Neural cell (in vitro differentiated cells): ENCODE data around the gene ENG. TPM values are rescaled to one million over a fixed set of nuclear protein-coding genes. Genes with fewer than 3 reads are reported as not detected.

Experiments used
- H2AFZ ChIP-seq: fragments of 200-600, 300-800 bp; sonication (generic), shearing (Covaris generic); 2 replicates; pipeline ENCODE4 v1.6.0; 2014; ENCODE audit warnings: low read depth, mild to moderate bottlenecking, antibody characterized with exemption, low read length, moderate library complexity
- H3F3A ChIP-seq: fragments of 200-600 bp; shearing (Covaris generic); 2 replicates; pipeline ENCODE4 v1.6.1; 2016; ENCODE audit warnings: mild to moderate bottlenecking, moderate library complexity, mixed read lengths, antibody characterized with exemption, low read length; ENCODE audit not compliant: insufficient read depth, poor library complexity, severe bottlenecking
- H3K27ac ChIP-seq: fragments of 200-600, 300-800 bp; sonication (generic), shearing (Covaris generic); 2 replicates; pipeline ENCODE4 v1.5.1; 2014; ENCODE audit warnings: mild to moderate bottlenecking, low read length, moderate library complexity
- H3K27me3 ChIP-seq: fragments of 300-800, 200-600 bp; sonication (generic), shearing (Covaris generic); 2 replicates; pipeline ENCODE4 v1.6.0; 2014; ENCODE audit warnings: mild to moderate bottlenecking, low read depth, low read length, moderate library complexity; ENCODE audit not compliant: insufficient read depth
- H3K36me3 ChIP-seq: fragments of 300-800, 200-600 bp; sonication (generic), shearing (Covaris generic); 2 replicates; pipeline ENCODE4 v1.5.1; 2014; ENCODE audit warnings: mild to moderate bottlenecking, antibody characterized with exemption, low read length, moderate library complexity; ENCODE audit not compliant: insufficient read depth
- H3K4me2 ChIP-seq: fragments of 300-800, 200-600 bp; sonication (generic), shearing (Covaris generic); 2 replicates; pipeline ENCODE4 v1.6.0; 2014; ENCODE audit warnings: mild to moderate bottlenecking, low read length
- H3K4me3 ChIP-seq: fragments of 300-800, 200-600 bp; sonication (generic), shearing (Covaris generic); 2 replicates; pipeline ENCODE4 v1.5.1; 2014; ENCODE audit warnings: mild to moderate bottlenecking, low read length, moderate library complexity
- H3K79me2 ChIP-seq: fragments of 200-600 bp; shearing (Covaris generic); replicated peaks from 2 replicates; pipeline ENCODE4 v1.6.0; 2014; ENCODE audit warnings: mild to moderate bottlenecking, low read length, moderate library complexity; ENCODE audit not compliant: insufficient read depth
- H3K9ac ChIP-seq: fragments of 300-800, 200-600 bp; sonication (generic), shearing (Covaris generic); 2 replicates; pipeline ENCODE4 v1.6.1; 2016; ENCODE audit warnings: mild to moderate bottlenecking, low read length, mixed read lengths
- H3K9me2 ChIP-seq: fragments of 200-600 bp; shearing (Covaris generic); 2 replicates; pipeline ENCODE4 v1.6.1; 2016; ENCODE audit warnings: mild to moderate bottlenecking, low read length, mixed read lengths; ENCODE audit not compliant: insufficient read depth
- H3K9me3 ChIP-seq: fragments of 200-600, 300-800 bp; sonication (generic), shearing (Covaris generic); 2 replicates; pipeline ENCODE4 v1.6.1; 2016; ENCODE audit warnings: mild to moderate bottlenecking, mixed run types, low read length, moderate library complexity, mixed read lengths
- H4K20me1 ChIP-seq: fragments of 200-600 bp; shearing (Covaris generic); 2 replicates; pipeline ENCODE4 v1.6.1; 2016; ENCODE audit warnings: mild to moderate bottlenecking, mixed run types; ENCODE audit not compliant: insufficient read depth
- EP300 ChIP-seq: fragments of 450-650 bp; conservative IDR thresholded peaks from 2 replicates; pipeline ENCODE4 v1.6.1; 2014; ENCODE audit warnings: antibody characterized with exemption, mild to moderate bottlenecking, moderate library complexity; ENCODE audit not compliant: poor library complexity, severe bottlenecking
- EZH2 ChIP-seq: fragments of 200-600, 300-800 bp; shearing (Covaris generic), sonication (generic); IDR thresholded peaks from 2 replicates; pipeline ENCODE4 v1.6.1; 2014; ENCODE audit warnings: antibody characterized with exemption, low read length, borderline replicate concordance, mild to moderate bottlenecking; ENCODE audit not compliant: insufficient read depth, poor library complexity, severe bottlenecking
- MXI1 ChIP-seq: fragments of 450-650 bp; conservative IDR thresholded peaks from 2 replicates; pipeline ENCODE4 v1.6.1; 2014; ENCODE audit warnings: antibody characterized with exemption, mild to moderate bottlenecking; ENCODE audit not compliant: poor library complexity, severe bottlenecking
- POLR2AphosphoS5 ChIP-seq: IDR thresholded peaks from 2 replicates; pipeline ENCODE4 v1.6.1; 2012
- RAD21 ChIP-seq: fragments of 450-650 bp; conservative IDR thresholded peaks from 2 replicates; pipeline ENCODE4 v1.6.1; 2014; ENCODE audit warnings: antibody characterized with exemption, mild to moderate bottlenecking, moderate library complexity
- SMC3 ChIP-seq: fragments of 450-650 bp; conservative IDR thresholded peaks from 2 replicates; pipeline ENCODE4 v1.6.1; 2014; ENCODE audit warnings: antibody characterized with exemption, mild to moderate bottlenecking, moderate library complexity; ENCODE audit not compliant: poor library complexity
- TAF1 ChIP-seq: IDR thresholded peaks from 2 replicates; pipeline ENCODE4 v1.6.1; 2012; ENCODE audit warnings: low read depth
- polyA plus RNA-seq: library from polyadenylated mRNA; depleted of rRNA; stranded (reverse); fragments of >200 nt; gene quantifications from 2 replicates; pipeline ENCODE4 v1.2.3, GENCODE V29; 2014
- TF ChIP-seq, protein P1 (sequence below): IDR thresholded peaks from 2 replicates; pipeline ENCODE4 v1.6.1; 2012; ENCODE audit warnings: borderline replicate concordance
- TF ChIP-seq, protein P2 (sequence below): fragments of 450-650 bp; IDR thresholded peaks from 2 replicates; pipeline ENCODE4 v1.5.1; 2014; ENCODE audit warnings: antibody characterized with exemption, mild to moderate bottlenecking, moderate library complexity; ENCODE audit not compliant: poor library complexity, severe bottlenecking

Gene ENG
- polyA plus RNA-seq, 1 donor from 2014 or later: not detected

DNA sequence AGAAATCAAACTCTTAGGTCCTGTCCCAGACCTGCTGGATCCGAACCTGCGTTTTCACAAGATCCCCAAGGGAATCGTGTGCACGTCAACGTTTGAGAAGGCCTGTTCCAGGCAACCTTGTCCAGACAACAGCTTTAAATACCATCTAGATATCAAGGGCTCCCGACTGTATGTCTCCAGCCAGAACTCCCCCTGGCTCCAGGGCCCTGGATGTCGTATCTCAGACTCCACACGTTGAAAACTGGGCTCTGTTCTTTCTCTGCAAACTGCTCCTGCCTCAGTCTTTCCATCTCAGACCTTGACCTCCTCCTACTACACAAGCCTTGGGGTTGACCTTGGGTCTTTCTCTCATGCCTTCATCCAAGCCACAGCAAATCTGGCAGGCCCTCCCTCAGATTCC is 5.8 kb upstream of the ENG start:
- TF ChIP-seq, protein P1, sequence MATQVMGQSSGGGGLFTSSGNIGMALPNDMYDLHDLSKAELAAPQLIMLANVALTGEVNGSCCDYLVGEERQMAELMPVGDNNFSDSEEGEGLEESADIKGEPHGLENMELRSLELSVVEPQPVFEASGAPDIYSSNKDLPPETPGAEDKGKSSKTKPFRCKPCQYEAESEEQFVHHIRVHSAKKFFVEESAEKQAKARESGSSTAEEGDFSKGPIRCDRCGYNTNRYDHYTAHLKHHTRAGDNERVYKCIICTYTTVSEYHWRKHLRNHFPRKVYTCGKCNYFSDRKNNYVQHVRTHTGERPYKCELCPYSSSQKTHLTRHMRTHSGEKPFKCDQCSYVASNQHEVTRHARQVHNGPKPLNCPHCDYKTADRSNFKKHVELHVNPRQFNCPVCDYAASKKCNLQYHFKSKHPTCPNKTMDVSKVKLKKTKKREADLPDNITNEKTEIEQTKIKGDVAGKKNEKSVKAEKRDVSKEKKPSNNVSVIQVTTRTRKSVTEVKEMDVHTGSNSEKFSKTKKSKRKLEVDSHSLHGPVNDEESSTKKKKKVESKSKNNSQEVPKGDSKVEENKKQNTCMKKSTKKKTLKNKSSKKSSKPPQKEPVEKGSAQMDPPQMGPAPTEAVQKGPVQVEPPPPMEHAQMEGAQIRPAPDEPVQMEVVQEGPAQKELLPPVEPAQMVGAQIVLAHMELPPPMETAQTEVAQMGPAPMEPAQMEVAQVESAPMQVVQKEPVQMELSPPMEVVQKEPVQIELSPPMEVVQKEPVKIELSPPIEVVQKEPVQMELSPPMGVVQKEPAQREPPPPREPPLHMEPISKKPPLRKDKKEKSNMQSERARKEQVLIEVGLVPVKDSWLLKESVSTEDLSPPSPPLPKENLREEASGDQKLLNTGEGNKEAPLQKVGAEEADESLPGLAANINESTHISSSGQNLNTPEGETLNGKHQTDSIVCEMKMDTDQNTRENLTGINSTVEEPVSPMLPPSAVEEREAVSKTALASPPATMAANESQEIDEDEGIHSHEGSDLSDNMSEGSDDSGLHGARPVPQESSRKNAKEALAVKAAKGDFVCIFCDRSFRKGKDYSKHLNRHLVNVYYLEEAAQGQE: no peak
- TF ChIP-seq SMC3: no peak
- TF ChIP-seq MXI1: no peak
- TF ChIP-seq EZH2: no peak
- no peak for TF ChIP-seq POLR2AphosphoS5
- TF ChIP-seq, protein P2, sequence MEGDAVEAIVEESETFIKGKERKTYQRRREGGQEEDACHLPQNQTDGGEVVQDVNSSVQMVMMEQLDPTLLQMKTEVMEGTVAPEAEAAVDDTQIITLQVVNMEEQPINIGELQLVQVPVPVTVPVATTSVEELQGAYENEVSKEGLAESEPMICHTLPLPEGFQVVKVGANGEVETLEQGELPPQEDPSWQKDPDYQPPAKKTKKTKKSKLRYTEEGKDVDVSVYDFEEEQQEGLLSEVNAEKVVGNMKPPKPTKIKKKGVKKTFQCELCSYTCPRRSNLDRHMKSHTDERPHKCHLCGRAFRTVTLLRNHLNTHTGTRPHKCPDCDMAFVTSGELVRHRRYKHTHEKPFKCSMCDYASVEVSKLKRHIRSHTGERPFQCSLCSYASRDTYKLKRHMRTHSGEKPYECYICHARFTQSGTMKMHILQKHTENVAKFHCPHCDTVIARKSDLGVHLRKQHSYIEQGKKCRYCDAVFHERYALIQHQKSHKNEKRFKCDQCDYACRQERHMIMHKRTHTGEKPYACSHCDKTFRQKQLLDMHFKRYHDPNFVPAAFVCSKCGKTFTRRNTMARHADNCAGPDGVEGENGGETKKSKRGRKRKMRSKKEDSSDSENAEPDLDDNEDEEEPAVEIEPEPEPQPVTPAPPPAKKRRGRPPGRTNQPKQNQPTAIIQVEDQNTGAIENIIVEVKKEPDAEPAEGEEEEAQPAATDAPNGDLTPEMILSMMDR: no peak
- TF ChIP-seq EP300: no peak
- TF ChIP-seq TAF1: no peak
- no peak for TF ChIP-seq RAD21
- Histone ChIP-seq H3K9ac (no peak overlapping the region), H3K27ac (no peak overlapping the region), H3K4me3 (no peak overlapping the region), H3K79me2 (no peaks in the 10 kb centered on the region), H3K36me3 (no peaks in the 10 kb centered on the region), H3K4me2 (no peak overlapping the region), H3F3A (no peaks in the 10 kb centered on the region), H3K9me3 (no peaks in the 10 kb centered on the region), H3K9me2 (no peaks in the 10 kb centered on the region), H3K27me3 (no peaks in the 10 kb centered on the region), H4K20me1 (no peaks in the 10 kb centered on the region), H2AFZ (no peak overlapping the region)

DNA sequence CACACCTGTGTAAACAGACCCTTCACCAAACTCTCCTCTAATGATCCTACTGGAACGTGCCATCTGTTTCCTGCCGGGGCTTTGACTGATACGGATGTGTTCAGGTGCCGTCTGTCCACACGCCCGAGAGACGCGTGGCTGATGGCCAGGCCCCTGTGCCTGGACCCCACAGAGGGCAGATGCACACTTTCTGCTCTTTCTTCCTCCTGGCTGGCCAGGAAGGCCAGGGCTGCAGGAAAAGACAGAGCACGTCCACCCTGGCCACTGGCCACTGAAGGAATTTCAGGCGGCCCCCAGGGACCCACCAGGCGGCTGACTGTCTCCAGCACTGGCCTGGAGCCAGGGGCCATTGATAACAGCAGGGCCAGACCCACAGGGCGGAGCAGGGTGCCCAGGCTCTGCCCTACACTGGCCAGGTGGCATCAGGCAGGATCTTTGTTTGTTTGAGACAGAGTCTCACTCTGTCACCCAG is 3.6 kb upstream of the ENG start:
- no peak overlapping the region for H2AFZ ChIP-seq
- no peak overlapping the region for H3K4me2 ChIP-seq
- no peak overlapping the region for H3K9ac ChIP-seq
- no peaks in the 10 kb centered on the region for H3K36me3 ChIP-seq
- no peaks in the 10 kb centered on the region for H3K27me3 ChIP-seq
- no peaks in the 10 kb centered on the region for H3K9me2 ChIP-seq
- H4K20me1 ChIP-seq: no peaks in the 10 kb centered on the region
- TF ChIP-seq SMC3 (no peak), POLR2AphosphoS5 (no peak), TAF1 (no peak), EP300 (no peak), EZH2 (no peak), RAD21 (no peak), MXI1 (no peak)
- TF ChIP-seq, protein P1: no peak
- TF ChIP-seq, protein P2: no peak
- no peaks in the 10 kb centered on the region for H3K9me3 ChIP-seq
- no peaks in the 10 kb centered on the region for H3F3A ChIP-seq
- H3K79me2 ChIP-seq: no peaks in the 10 kb centered on the region
- no peak overlapping the region for H3K4me3 ChIP-seq
- H3K27ac ChIP-seq: no peak overlapping the region
